ENCODE measurements around the gene KLHL3.

Gene KLHL3

DNA sequence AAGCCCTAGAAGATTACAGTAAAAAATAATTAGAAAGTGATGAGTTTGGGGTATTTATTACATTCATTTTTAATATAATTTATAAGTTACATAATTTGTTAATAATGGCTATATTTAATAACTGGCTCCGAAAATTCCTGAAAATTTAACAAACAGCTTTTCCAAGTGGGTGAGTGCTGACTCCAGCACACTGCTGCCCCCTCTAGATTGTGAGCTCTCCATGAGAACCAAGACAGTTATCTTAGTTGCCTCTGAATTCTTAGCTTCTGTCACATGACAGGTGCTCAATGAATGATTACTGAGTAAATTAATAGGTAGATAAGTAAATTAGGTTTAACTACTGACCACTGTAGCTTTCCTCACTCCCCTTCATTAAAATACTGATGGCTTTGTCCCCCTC is 7.8 kb downstream of the KLHL3 start:
- no CpG with 5 or more reads among the region's 1 CpG for WGBS, 2 donors (ENCODE audit: extremely low coverage in 2 of 2, insufficient read length in 2 of 2, insufficient replicate concordance in 1 of 2)
- no peaks in the 10 kb centered on the region for H3K9me3 ChIP-seq (replicated peaks in 1 of 2; ENCODE audit: control insufficient read depth in 2 of 2, insufficient read depth in 1 of 2, low read depth in 1 of 2, low read length in 2 of 2)

DNA sequence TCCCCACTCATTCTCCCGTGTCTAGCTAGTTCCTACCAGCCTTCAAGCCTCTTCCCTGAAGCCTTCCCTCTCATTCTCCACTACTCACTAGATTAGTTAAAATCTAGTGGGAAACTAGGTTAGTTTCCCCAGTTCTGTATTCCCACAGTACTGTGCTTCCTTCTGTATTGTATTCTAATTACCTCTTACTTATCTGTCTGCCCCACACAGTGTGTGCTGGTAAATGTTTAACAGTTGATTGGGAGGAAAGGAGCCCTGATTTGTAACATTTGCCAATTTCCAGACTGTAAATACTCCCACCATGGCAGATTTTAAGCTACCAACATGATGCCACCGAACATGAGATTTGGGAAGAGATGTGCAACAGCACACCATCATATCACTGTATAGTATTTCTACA is 8.3 kb downstream of the KLHL3 start:
- Histone ChIP-seq H3K4ac (ENCODE audit: low read length) (no peak overlapping the region), H3K79me1 (ENCODE audit: low read depth, low read length) (no peaks in the 10 kb centered on the region), H2AFZ (ENCODE audit: low read length) (no peak overlapping the region), H2AK5ac (ENCODE audit: low read depth, low read length) (no peak overlapping the region), H3K23ac (ENCODE audit: low read depth, low read length, poor library complexity) (no peak overlapping the region), H3K4me2 (ENCODE audit: insufficient read depth, low read length, poor library complexity, severe bottlenecking) (no peak overlapping the region), H3K9me3 (replicated peaks in 1 of 2; ENCODE audit: control insufficient read depth in 2 of 2, insufficient read depth in 1 of 2, low read depth in 1 of 2, low read length in 2 of 2) (no peaks in the 10 kb centered on the region), H2BK5ac (ENCODE audit: low read length) (no peak overlapping the region), H4K8ac (ENCODE audit: low read depth, low read length) (no peak overlapping the region), H3K9ac (ENCODE audit: low read depth, low read length, poor library complexity) (no peak overlapping the region), H2BK120ac (ENCODE audit: low read depth, low read length) (no peak overlapping the region), H3K4me1 (ENCODE audit: control insufficient read depth in 2 of 2, insufficient read depth in 1 of 2, low read depth in 1 of 2, low read length in 2 of 2) (no peaks in the 10 kb centered on the region), H3K36me3 (replicated peaks in 1 of 2; ENCODE audit: control insufficient read depth in 2 of 2, insufficient read depth in 2 of 2, low read length in 2 of 2) (no peaks in the 10 kb centered on the region), H3K18ac (ENCODE audit: low read length) (no peak overlapping the region), H2BK12ac (ENCODE audit: low read length) (no peak overlapping the region), H3K27ac (replicated peaks; ENCODE audit: low read length) (no peak overlapping the region), H3K14ac (ENCODE audit: low read length) (no peak overlapping the region), H2BK15ac (ENCODE audit: low read length) (no peak overlapping the region), H3K4me3 (ENCODE audit: low read length in 2 of 2) (no peak overlapping the region), H4K91ac (ENCODE audit: low read depth, low read length, poor library complexity) (no peak overlapping the region), H3K27me3 (ENCODE audit: control insufficient read depth in 3 of 3, insufficient read depth in 3 of 3, low read depth in 1 of 3, low read length in 3 of 3) (no peaks in the 10 kb centered on the region)
- no peak for DNase-seq (ENCODE audit: low spot score)
- no CpG with 5 or more reads among the region's 2 CpGs for WGBS, 2 donors (ENCODE audit: extremely low coverage in 2 of 2, insufficient read length in 2 of 2, insufficient replicate concordance in 1 of 2)

More for the DNA sequence above, 7.8 kb downstream of the KLHL3 start:
- H2BK15ac ChIP-seq (ENCODE audit: low read length) = no peak overlapping the region
- H4K91ac ChIP-seq (ENCODE audit: low read depth, low read length, poor library complexity) = no peak overlapping the region
- H3K79me1 ChIP-seq (ENCODE audit: low read depth, low read length) = no peaks in the 10 kb centered on the region
- H2BK12ac ChIP-seq (ENCODE audit: low read length) = no peak overlapping the region
- no peak overlapping the region for H4K8ac ChIP-seq (ENCODE audit: low read depth, low read length)
- no peak overlapping the region for H3K18ac ChIP-seq (ENCODE audit: low read length)
- no peak overlapping the region for H3K9ac ChIP-seq (ENCODE audit: low read depth, low read length, poor library complexity)
- no peak overlapping the region for H2BK120ac ChIP-seq (ENCODE audit: low read depth, low read length)
- H3K36me3 ChIP-seq (replicated peaks in 1 of 2; ENCODE audit: control insufficient read depth in 2 of 2, insufficient read depth in 2 of 2, low read length in 2 of 2) = no peaks in the 10 kb centered on the region
- H3K23ac ChIP-seq (ENCODE audit: low read depth, low read length, poor library complexity) = no peak overlapping the region
- H3K4me1 ChIP-seq (ENCODE audit: control insufficient read depth in 2 of 2, insufficient read depth in 1 of 2, low read depth in 1 of 2, low read length in 2 of 2) = no peaks in the 10 kb centered on the region
- no peak overlapping the region for H2AFZ ChIP-seq (ENCODE audit: low read length)
- no peak overlapping the region for H2AK5ac ChIP-seq (ENCODE audit: low read depth, low read length)
- no peak overlapping the region for H3K14ac ChIP-seq (ENCODE audit: low read length)
- DNase-seq (ENCODE audit: low spot score) = no peak
- H3K27me3 ChIP-seq (ENCODE audit: control insufficient read depth in 3 of 3, insufficient read depth in 3 of 3, low read depth in 1 of 3, low read length in 3 of 3) = no peaks in the 10 kb centered on the region
- no peak overlapping the region for H3K27ac ChIP-seq (replicated peaks; ENCODE audit: low read length)
- no peak overlapping the region for H2BK5ac ChIP-seq (ENCODE audit: low read length)
- H3K4me3 ChIP-seq (ENCODE audit: low read length in 2 of 2) = no peak overlapping the region
- no peak overlapping the region for H3K4me2 ChIP-seq (ENCODE audit: insufficient read depth, low read length, poor library complexity, severe bottlenecking)
- H3K4ac ChIP-seq (ENCODE audit: low read length) = no peak overlapping the region

- H2BK15ac ChIP-seq (ENCODE audit: low read length) = no peak overlapping the region
- H2AK5ac ChIP-seq (ENCODE audit: low read depth, low read length) = no peak overlapping the region
- H3K18ac ChIP-seq (ENCODE audit: low read length) = no peak overlapping the region
- no peak overlapping the region for H3K4ac ChIP-seq (ENCODE audit: low read length)
- H3K9me3 ChIP-seq (replicated peaks in 1 of 2; ENCODE audit: control insufficient read depth in 2 of 2, insufficient read depth in 1 of 2, low read depth in 1 of 2, low read length in 2 of 2) = no peaks in the 10 kb centered on the region
- no peak overlapping the region for H3K4me3 ChIP-seq (ENCODE audit: low read length in 2 of 2)
- H4K91ac ChIP-seq (ENCODE audit: low read depth, low read length, poor library complexity) = no peak overlapping the region
- H3K27me3 ChIP-seq (ENCODE audit: control insufficient read depth in 3 of 3, insufficient read depth in 3 of 3, low read depth in 1 of 3, low read length in 3 of 3) = no peaks in the 10 kb centered on the region
- WGBS, 2 donors (ENCODE audit: extremely low coverage in 2 of 2, insufficient read length in 2 of 2, insufficient replicate concordance in 1 of 2) = no CpG with 5 or more reads among the region's 2 CpGs
- H3K4me2 ChIP-seq (ENCODE audit: insufficient read depth, low read length, poor library complexity, severe bottlenecking) = no peak overlapping the region
- no peak overlapping the region for H2BK12ac ChIP-seq (ENCODE audit: low read length)
- H2BK120ac ChIP-seq (ENCODE audit: low read depth, low read length) = no peak overlapping the region
- no peak for DNase-seq (ENCODE audit: low spot score)
- H3K9ac ChIP-seq (ENCODE audit: low read depth, low read length, poor library complexity) = no peak overlapping the region
- H3K23ac ChIP-seq (ENCODE audit: low read depth, low read length, poor library complexity) = no peak overlapping the region
- no peaks in the 10 kb centered on the region for H3K79me1 ChIP-seq (ENCODE audit: low read depth, low read length)
- H3K4me1 ChIP-seq (ENCODE audit: control insufficient read depth in 2 of 2, insufficient read depth in 1 of 2, low read depth in 1 of 2, low read length in 2 of 2) = no peaks in the 10 kb centered on the region
- H2BK5ac ChIP-seq (ENCODE audit: low read length) = no peak overlapping the region
- no peaks in the 10 kb centered on the region for H3K36me3 ChIP-seq (replicated peaks in 1 of 2; ENCODE audit: control insufficient read depth in 2 of 2, insufficient read depth in 2 of 2, low read length in 2 of 2)
- no peak overlapping the region for H3K27ac ChIP-seq (replicated peaks; ENCODE audit: low read length)
- no peak overlapping the region for H3K14ac ChIP-seq (ENCODE audit: low read length)
- H4K8ac ChIP-seq (ENCODE audit: low read depth, low read length) = no peak overlapping the region
- H2AFZ ChIP-seq (ENCODE audit: low read length) = no peak overlapping the region
These were observed 11.6 kb downstream of the KLHL3 start for GRCh38 chr5:137724251-137724650.

GRCh38 chr5:137718611-137719010 is 17.3 kb downstream of the KLHL3 start:
- Histone ChIP-seq H3K27me3 (ENCODE audit: control insufficient read depth in 3 of 3, insufficient read depth in 3 of 3, low read depth in 1 of 3, low read length in 3 of 3) (no peaks in the 10 kb centered on the region), H2BK5ac (ENCODE audit: low read length) (no peak overlapping the region), H2AK5ac (ENCODE audit: low read depth, low read length) (no peak overlapping the region), H3K4me1 (ENCODE audit: control insufficient read depth in 2 of 2, insufficient read depth in 1 of 2, low read depth in 1 of 2, low read length in 2 of 2) (no peaks in the 10 kb centered on the region), H3K14ac (ENCODE audit: low read length) (no peak overlapping the region), H3K9ac (ENCODE audit: low read depth, low read length, poor library complexity) (no peak overlapping the region), H2BK120ac (ENCODE audit: low read depth, low read length) (no peak overlapping the region), H3K4me2 (ENCODE audit: insufficient read depth, low read length, poor library complexity, severe bottlenecking) (no peak overlapping the region), H3K27ac (replicated peaks; ENCODE audit: low read length) (no peak overlapping the region), H3K4me3 (ENCODE audit: low read length in 2 of 2) (no peak overlapping the region), H3K9me3 (replicated peaks in 1 of 2; ENCODE audit: control insufficient read depth in 2 of 2, insufficient read depth in 1 of 2, low read depth in 1 of 2, low read length in 2 of 2) (no peaks in the 10 kb centered on the region), H3K79me1 (ENCODE audit: low read depth, low read length) (no peaks in the 10 kb centered on the region), H4K91ac (ENCODE audit: low read depth, low read length, poor library complexity) (no peak overlapping the region), H2BK12ac (ENCODE audit: low read length) (no peak overlapping the region), H3K4ac (ENCODE audit: low read length) (no peak overlapping the region), H3K36me3 (replicated peaks in 1 of 2; ENCODE audit: control insufficient read depth in 2 of 2, insufficient read depth in 2 of 2, low read length in 2 of 2) (no peaks in the 10 kb centered on the region), H3K23ac (ENCODE audit: low read depth, low read length, poor library complexity) (no peak overlapping the region), H2BK15ac (ENCODE audit: low read length) (no peak overlapping the region), H4K8ac (ENCODE audit: low read depth, low read length) (no peak overlapping the region), H2AFZ (ENCODE audit: low read length) (no peak overlapping the region), H3K18ac (ENCODE audit: low read length) (no peak overlapping the region)
- no peak for DNase-seq (ENCODE audit: low spot score)

Measured in neuronal stem cell (in vitro differentiated cells).